HG03108 (cell line): ENCODE data around the gene PSMD8.
A peak's percentile ranks its signal among the peaks of the same experiment; 100 is the strongest.

Source experiments
- ATAC-seq: cut with Tn5 transposase; IDR thresholded peaks from one replicate; pipeline ENCODE4 v1.9.1; 2021; ENCODE audit warnings: moderate library complexity; ENCODE audit not compliant: unreplicated experiment

The PSMD8 gene

DNA sequence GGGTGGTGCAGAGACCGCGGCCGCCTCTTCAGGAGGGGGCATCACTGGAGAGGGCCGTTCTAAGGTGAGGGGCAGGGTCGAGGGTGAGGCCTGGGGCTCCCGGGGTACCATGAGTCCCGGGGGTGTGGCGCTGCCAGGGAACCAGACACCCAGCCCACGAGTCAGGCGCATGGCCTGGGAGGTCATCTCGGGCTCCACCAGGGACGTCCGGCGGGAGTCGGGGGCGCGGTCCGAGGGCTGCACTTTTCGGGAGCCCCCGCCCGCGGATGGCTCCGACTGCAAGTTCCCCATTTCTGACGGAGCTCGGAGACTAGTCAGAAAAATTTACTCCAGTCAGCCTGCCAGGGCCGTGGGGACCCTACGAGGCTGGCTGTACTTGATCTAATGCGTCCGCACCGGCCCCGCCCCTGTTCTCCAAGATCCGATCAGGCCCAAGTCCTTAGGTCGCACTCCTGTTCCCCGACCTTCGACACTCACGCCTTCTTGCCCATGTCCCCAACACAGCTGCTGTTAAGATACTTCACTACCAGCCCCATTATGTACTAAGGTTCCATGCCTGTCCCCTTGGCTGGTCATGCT lies 12.7 kb downstream of the PSMD8 start:
- ATAC-seq = no peak

GRCh38 chr19:38387550-38388348 lies 13.4 kb downstream of the PSMD8 start, which contains the start of gene GGN:
TSS of gene GGN (minus strand) at chr19:38388034. CDS start at chr19:38387261, 773 bp downstream.
- ATAC-seq = no peak

GRCh38 chr19:38388349-38389100 lies 14.2 kb downstream of the PSMD8 start, which contains the start of gene SPRED3:
TSS of gene SPRED3 (plus strand) at chr19:38388697. CDS start at chr19:38390303, 1,606 bp downstream.
- ATAC-seq = no peak

DNA sequence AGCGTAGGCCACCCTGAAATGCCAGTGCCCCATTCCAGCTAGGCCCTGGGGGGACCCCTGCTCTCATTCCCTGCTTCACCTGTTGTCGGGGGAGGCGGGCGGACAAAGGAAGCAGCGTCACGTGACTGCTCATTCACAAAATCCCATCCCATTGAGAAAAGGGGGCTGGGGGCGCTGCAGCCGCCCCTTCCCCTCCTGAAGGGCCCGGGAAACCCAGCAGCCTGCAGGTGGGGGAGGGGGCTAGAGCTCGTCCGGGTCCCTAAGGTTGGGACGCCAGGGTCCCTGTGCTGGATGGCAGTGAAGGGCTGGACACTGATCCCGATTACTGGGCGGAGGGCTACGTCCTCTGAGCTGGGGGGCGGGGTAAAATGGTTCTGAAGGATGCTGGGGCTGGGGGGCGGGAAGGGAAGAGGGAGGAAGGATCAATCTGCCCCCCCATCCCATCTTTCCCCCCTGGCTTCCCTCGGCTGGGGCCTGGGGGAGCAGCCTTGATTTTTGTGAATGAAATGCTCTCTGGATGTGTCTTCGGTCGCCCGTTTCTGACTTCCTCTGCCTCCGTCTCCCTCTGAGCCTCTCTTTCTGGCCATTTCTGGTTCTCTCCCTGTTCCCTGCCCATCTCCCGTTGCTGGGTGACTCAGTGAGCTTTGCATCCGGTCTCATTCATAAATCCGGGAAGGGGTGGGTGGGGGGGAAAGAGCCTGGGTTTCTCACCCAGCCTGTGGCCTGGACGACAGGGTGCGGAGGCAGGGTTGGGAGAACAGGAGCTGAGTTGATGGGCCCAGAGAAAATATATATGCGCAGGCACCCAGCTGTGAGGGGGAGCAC lies 14.9 kb downstream of the PSMD8 start:
- no peak for ATAC-seq

- no peak for ATAC-seq
These were observed 15.9 kb downstream of the PSMD8 start for GRCh38 chr19:38389957-38390924.

DNA sequence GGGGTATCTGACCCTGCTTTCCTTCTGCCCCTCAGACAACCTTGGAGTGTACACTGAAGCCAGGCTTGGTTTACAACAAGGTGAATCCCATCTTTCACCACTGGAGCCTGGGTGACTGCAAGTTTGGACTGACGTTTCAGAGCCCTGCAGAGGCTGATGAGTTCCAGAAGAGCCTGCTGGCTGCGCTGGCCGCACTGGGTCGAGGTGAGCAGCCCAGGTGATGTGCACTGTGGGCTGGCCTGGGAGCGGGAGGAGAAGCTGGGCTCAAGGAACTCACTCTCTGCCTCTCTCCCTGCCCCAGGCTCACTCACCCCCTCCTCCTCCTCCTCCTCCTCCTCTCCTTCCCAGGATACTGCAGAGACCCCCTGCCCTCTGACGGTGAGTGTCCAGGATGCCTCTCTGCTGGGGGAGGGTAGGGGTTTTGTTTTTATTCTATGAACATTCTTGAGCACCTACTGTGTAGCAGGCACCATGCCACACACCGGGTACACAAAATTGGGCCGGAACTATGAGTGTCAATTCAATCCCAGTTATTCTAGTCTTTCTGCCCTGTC lies 17.6 kb downstream of the PSMD8 start:
- no peak for ATAC-seq

- ATAC-seq = no peak
These were observed 18.4 kb downstream of the PSMD8 start for GRCh38 chr19:38392707-38393308.

GRCh38 chr19:38394488-38394887 lies 20.1 kb downstream of the PSMD8 start:
- ATAC-seq = no peak

GRCh38 chr19:38395381-38396114 lies 21.2 kb downstream of the PSMD8 start:
- no peak for ATAC-seq

GRCh38 chr19:38399081-38399480 lies 24.7 kb downstream of the PSMD8 start:
- ATAC-seq = no peak

- ATAC-seq = no peak
These were observed 25.2 kb downstream of the PSMD8 start for GRCh38 chr19:38399537-38399936.

- no peak for ATAC-seq
These were observed 26.0 kb downstream of the PSMD8 start for GRCh38 chr19:38400361-38400760.

- no peak for ATAC-seq
These were observed 26.8 kb downstream of the PSMD8 start for GRCh38 chr19:38401148-38401547.

DNA sequence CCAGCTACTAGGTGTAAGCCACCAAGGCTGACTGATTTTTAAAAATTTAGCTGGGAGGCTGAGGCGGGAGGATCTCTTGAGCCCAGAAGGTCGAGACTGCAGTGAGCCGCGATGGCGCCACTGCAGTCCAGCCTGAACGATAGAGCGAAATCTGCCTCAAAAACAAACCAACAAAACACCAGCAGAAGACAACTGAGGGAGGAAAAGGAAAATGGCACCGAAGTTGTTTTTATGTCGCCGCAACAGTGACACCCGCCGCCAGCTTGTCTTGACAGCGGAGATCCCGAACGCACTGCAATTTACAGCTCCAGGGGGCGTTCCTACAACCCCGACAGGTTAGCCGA lies 28.2 kb downstream of the PSMD8 start:
- ATAC-seq = no peak

DNA sequence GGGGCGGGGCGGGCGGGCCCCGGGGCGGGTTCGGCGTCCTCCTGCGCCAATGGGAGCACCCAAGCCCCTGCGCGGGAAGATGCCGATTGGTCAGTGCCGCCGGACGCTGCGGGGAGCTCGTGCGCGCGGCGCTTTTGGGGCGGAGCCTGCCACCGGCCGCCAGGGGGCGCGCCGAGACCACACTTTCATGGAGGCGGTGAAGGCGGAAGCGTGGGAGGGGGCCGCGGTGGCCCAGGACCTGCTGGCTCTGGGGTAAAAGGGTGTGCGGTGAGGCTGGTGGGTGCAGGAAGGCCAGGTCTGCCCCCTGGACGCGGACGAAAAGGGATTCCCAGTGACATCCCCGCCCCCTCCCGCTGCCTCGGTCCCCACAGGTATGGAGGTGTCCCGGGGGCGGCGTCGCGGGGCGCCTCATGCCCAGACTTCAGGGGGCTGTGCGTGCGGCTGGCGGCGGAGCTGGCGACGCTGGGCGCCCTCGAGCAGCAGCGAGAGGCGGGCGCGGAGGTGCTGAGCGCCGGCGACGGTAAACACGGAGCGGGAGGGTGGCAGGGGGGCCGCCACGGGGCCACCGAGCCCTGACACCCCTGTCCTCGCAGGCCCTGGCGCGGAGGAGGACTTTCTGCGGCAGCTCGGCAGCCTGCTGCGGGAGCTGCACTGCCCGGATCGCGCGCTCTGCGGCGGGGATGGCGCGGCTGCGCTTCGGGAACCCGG lies 28.8 kb downstream of the PSMD8 start, which contains the start of gene FAM98C:
Gene FAM98C (plus strand): TSS at position 127 of the 708 bp plus-strand sequence. CDS start 61 bp downstream, at position 188.
- ATAC-seq = peak; percentile 90

- no peak for ATAC-seq
These were observed 30.5 kb downstream of the PSMD8 start for GRCh38 chr19:38404858-38405257.

DNA sequence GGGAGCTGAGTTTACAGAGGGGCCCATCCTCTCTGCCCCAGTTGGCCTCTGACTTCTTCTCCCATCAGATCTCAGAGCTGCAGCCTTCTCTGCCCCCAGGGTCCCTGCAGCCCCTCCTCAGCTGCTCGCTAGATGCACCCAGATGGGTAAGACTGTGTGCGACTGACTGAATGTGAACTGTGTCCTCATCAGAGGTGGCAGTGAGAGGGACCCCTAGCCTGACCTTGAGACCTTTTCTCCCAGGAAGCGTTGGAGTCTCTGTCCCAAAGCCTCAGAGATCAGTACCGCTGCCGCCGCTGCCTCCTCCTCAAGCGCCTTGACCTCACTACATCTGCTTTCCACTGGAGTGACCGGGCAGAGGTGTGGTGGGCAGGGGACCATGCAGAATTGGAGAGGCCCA lies 30.9 kb downstream of the PSMD8 start:
- no peak for ATAC-seq
